Measurements from ENCODE around the gene MAML3.
A peak's percentile ranks its signal among the peaks of the same experiment; 100 is the strongest.

The MAML3 gene

DNA sequence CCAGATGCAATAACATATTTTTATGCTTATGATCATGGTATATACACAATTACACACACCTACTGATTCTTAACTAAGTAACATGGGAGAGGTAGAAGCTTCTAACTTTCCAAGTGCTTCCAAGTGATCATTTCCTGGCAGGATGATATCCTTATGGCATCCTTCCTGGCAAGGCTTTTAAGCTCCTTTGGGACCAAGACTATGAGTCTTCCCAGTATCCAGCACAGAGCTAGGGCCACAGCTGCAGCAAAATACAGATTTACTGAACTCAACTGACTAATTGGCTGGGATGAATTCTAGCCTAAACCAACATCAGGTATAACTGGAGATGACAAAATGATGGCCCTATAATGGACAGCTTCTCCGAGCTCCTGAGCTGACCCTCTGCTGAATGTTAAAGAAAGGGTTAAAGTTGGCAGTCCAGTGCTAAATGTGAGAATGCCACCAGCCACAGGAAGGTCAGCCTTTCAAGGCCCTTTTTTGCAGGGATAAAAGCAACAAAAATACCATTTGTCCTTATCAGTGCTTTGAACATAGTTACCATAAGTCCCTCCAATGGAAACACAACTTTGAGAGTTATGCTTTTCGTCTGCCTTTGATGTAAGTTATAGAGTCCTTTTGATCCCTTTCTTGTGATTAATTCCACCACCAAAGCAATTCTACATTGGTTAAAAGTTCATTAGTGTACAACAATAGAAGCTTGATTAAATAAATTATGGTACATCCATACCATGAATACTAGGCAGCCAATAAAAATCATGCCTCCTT lies 415.0 kb downstream of the MAML3 start:
- no peak for DNase-seq (ENCODE audit: low read depth in 2 of 2, low spot score in 1 of 2)

- no peak for DNase-seq (ENCODE audit: low read depth in 2 of 2, low spot score in 1 of 2)
Observed at GRCh38 chr4:139736661-139737060, 417.3 kb downstream of the MAML3 start.

DNA sequence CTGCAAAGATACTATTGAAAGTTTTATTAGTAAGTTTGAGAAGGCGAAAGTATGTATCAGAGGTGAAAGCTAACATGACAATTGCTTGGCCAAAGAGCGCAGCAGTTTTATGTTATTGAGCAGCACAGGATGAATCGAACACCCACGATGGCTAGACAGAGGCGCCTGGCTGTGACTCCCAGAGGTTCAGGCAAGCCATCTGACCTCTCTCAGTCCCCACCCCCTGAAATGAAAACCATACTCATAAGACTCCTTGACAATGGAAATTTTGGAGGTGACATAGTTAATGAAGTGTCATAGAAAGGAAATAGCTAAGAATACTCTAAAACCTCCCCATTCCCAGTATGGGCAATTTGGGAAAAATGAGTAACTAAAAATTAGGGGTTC lies 417.7 kb downstream of the MAML3 start:
- DNase-seq (ENCODE audit: low read depth in 2 of 2, low spot score in 1 of 2): no peak

DNA sequence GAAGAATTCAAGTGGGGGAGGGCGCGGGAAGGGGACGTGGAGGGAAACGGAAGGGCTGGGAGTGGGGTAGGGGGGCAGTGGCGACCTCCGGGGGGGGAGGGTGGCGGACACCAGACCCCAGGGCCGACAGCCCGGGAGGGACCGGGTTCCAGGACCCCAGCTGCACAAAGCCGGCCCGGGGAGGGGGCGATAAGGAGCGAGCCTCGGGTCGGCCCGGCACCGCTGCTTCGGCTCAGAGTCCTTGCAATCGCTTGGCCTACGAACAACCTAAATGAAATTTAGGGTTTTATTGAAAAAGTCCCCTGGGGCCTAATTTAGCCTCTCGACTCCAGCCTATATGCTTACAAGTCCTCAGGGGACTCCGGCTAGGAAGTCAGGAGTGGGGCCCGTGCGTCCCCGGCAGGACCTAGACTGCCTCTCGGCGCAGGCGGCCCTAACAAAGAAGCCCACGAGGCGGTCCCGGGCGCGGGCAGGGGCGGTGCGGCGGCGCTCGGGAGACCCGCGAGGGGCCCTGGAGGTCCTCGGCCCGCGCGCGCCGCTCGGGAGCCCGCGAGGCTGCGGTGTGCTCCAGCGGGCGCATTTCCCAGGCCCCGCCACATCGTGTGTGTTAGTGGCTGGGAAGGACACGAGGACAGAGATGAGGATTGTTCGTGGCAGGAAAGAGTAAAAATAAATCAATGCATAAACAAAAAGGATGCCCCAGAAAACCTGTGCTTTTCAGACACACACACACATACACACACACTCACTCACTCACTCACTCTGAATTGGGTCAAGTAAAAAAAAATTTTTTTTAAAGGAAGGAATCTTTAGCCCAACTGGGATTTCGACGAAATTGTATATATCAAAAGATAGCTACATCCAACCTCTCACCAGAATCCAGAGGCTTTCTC lies 418.4 kb downstream of the MAML3 start:
- DNase-seq (ENCODE audit: low read depth in 2 of 2, low spot score in 1 of 2): no peak

GRCh38 chr4:139734875-139735380 lies 419.1 kb downstream of the MAML3 start:
- peak; percentile 3 to 12 for DNase-seq (ENCODE audit: low read depth in 2 of 2, low spot score in 1 of 2)

GRCh38 chr4:139734201-139734874 lies 419.6 kb downstream of the MAML3 start:
- no peak for DNase-seq (ENCODE audit: low read depth in 2 of 2, low spot score in 1 of 2)

- no peak for DNase-seq (ENCODE audit: low read depth in 2 of 2, low spot score in 1 of 2)
Observed at GRCh38 chr4:139732991-139733570, 420.9 kb downstream of the MAML3 start.

- no peak for DNase-seq (ENCODE audit: low read depth in 2 of 2, low spot score in 1 of 2)
Observed at GRCh38 chr4:139728840-139729239, 425.1 kb downstream of the MAML3 start.

DNA sequence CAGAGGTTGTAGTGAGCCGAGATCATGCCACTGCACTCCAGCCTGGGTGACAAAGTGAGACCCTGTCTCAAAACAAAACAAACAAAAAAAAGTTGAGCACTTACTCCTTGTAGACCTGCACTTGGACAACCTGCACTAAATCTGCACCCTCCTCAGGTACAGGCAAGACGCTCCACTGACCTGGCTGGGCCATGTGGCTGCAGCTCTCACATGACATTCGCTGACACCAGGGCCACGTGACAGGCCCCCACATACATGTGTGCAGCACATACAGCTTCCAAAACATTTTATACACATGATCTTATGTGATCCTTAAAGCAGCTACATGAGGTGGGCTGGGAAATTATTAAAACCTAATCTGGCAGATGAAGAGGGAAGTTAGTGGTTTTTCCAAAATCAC lies 425.8 kb downstream of the MAML3 start:
- no peak for DNase-seq (ENCODE audit: low read depth in 2 of 2, low spot score in 1 of 2)

- DNase-seq (ENCODE audit: low read depth in 2 of 2, low spot score in 1 of 2): no peak
Observed at GRCh38 chr4:139726615-139727014, 427.4 kb downstream of the MAML3 start.

- no peak for DNase-seq (ENCODE audit: low read depth in 2 of 2, low spot score in 1 of 2)
Observed at GRCh38 chr4:139725236-139725635, 428.7 kb downstream of the MAML3 start.

DNA sequence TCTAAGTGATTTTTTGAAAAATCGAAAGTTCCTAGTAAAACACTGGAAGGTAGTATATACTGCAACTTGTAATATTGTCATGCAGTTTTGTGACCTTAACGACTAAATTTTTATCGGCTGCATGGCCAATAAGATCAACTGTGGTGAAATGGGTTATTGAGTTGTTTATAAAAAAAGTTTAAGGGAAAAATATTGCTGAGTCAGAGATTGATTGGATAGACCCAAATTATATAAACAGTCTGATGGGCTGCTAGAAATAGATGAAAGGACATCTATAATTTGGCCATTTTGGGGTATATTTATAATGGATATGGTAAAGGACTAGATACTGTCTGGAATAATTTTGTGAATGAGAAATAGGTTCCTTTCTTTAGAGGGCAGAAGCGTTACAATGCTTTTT lies 432.2 kb downstream of the MAML3 start:
- no peak for DNase-seq (ENCODE audit: low read depth in 2 of 2, low spot score in 1 of 2)

DNA sequence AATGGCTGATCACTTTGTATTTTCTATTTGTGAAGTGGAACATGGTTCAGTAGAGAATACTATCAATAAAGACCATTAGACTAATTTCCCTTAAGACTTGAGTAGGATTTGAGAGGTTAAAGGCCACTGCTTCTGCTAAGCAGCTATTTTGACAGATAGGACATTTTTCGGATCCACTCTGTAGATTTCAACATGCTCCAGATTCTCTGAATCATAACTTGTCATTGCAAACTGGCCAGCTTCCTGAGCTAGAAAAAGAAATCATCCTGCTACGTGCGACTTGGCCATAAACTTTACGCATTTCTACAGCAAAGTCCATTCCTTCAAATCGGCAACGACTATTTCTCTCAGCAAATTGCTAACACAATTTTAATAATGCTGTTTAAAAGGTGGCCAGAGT lies 433.2 kb downstream of the MAML3 start:
- DNase-seq (ENCODE audit: low read depth in 2 of 2, low spot score in 1 of 2): no peak

GRCh38 chr4:139719381-139720101 lies 434.4 kb downstream of the MAML3 start:
- DNase-seq (ENCODE audit: low read depth in 2 of 2, low spot score in 1 of 2): no peak

DNA sequence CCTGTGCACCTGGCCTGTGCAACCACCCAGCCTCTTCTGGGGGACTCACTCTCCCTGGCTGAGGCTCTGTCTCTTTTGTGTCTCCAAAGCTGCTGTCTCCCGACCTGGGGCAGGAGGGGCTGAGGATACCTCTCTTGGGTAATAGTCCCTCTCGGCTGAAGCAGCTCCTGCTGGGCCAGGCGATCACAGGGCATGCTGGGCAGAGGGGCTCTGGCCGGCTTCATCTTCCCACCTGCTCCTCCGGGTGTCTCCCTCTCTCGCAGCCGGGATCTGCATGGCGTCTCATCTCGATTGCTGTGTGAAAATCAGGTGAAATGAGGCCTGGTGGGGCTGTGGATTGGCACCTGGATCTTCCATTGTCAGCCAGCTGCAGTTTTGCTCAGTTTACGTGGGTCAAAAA lies 435.2 kb downstream of the MAML3 start:
- no peak for DNase-seq (ENCODE audit: low read depth in 2 of 2, low spot score in 1 of 2)

- no peak for DNase-seq (ENCODE audit: low read depth in 2 of 2, low spot score in 1 of 2)
Observed at GRCh38 chr4:139718358-139718757, 435.6 kb downstream of the MAML3 start.

- DNase-seq (ENCODE audit: low read depth in 2 of 2, low spot score in 1 of 2): no peak
Observed at GRCh38 chr4:139715746-139716391, 438.1 kb downstream of the MAML3 start.

DNA sequence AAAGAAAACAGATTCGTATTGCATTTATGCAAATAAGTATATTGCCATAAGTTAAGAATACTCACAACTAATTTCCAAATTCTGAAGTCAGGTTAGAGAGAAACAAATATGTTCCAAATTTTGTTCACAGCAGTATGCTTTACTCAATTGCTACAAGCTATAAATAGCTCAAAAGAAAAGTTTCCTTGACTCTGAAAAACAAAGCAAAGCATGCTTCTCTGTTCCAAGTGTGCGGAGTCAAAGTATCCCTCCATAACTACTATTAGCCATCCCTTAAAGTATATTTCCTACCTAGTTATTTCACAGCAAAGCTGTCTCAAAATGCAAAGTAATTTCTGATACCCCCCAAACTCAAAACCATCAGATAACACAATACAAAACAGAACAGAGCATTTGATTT lies 441.1 kb downstream of the MAML3 start:
- no peak for DNase-seq (ENCODE audit: low read depth in 2 of 2, low spot score in 1 of 2)

DNA sequence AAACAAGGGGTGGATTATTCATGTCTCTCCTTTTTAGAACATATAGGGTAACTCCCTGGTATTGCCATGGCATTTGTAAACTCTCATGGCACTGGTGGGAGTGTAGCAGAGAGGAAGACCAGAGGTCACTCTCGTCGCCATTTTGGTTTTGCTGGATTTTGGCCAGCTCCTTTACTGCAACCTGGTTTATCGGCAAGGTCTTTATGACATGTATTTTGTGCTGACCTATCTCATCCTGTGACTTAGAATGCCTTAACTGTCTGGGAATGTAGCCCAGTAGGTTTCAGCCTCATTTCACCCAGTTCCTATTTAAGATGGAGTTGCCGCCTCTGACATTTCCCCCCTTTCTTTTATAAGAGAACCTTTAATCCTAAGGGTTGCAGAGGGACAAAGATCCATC lies 442.5 kb downstream of the MAML3 start:
- DNase-seq (ENCODE audit: low read depth in 2 of 2, low spot score in 1 of 2): no peak

- DNase-seq (ENCODE audit: low read depth in 2 of 2, low spot score in 1 of 2): no peak
Observed at GRCh38 chr4:139710073-139710472, 443.9 kb downstream of the MAML3 start.
